PFSK-1 (cell line): ENCODE results near the gene MED6.

Experiments used
- POLR2AphosphoS5 ChIP-seq: IDR thresholded peaks from 2 replicates; pipeline ENCODE4 v1.6.1; 2012; ENCODE audit warnings: low read depth, mild to moderate bottlenecking, control low read depth, low read length, moderate library complexity
- SIN3A ChIP-seq: IDR thresholded peaks from 2 replicates; pipeline ENCODE4 v1.6.1; 2012; ENCODE audit warnings: mild to moderate bottlenecking, low read length, moderate library complexity, borderline replicate concordance; ENCODE audit not compliant: insufficient read depth
- TAF1 ChIP-seq: IDR thresholded peaks from 2 replicates; pipeline ENCODE4 v1.6.1; 2012; ENCODE audit warnings: low read length, control low read depth, borderline replicate concordance; ENCODE audit not compliant: insufficient read depth
- TF ChIP-seq, protein P1 (sequence below), 2 experiments: IDR thresholded peaks; 2 replicates each; pipeline versions ENCODE4 v1.6.1 to v1.8.0; 2011 to 2012; ENCODE audit warnings: low read depth in 2 of 2, low read length in 2 of 2, control low read depth in 1 of 2, inconsistent platforms in 1 of 2, mild to moderate bottlenecking in 1 of 2, moderate library complexity in 1 of 2; ENCODE audit not compliant: insufficient read depth in 1 of 2

DNA sequence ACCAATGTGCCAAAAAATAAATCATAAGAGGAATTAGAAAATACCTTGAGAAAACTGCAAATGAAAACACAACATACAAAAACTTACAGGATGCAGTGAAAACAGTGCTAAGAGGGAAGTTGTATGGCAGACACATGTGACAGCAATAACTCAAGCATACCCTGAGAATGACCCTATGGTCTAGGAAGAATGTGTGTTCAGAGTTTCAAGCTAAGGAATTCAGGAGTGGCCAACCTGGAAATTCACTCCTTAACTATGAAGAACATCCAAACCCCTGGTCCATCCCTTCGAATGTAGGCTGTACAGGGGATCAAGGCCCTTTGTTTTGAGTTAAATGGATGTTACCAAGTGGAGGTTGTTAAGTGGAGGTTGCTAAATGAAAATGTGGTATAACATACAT lies 24.5 kb upstream of the MED6 start:
- no peak for TF ChIP-seq POLR2AphosphoS5
- TF ChIP-seq, protein P1, sequence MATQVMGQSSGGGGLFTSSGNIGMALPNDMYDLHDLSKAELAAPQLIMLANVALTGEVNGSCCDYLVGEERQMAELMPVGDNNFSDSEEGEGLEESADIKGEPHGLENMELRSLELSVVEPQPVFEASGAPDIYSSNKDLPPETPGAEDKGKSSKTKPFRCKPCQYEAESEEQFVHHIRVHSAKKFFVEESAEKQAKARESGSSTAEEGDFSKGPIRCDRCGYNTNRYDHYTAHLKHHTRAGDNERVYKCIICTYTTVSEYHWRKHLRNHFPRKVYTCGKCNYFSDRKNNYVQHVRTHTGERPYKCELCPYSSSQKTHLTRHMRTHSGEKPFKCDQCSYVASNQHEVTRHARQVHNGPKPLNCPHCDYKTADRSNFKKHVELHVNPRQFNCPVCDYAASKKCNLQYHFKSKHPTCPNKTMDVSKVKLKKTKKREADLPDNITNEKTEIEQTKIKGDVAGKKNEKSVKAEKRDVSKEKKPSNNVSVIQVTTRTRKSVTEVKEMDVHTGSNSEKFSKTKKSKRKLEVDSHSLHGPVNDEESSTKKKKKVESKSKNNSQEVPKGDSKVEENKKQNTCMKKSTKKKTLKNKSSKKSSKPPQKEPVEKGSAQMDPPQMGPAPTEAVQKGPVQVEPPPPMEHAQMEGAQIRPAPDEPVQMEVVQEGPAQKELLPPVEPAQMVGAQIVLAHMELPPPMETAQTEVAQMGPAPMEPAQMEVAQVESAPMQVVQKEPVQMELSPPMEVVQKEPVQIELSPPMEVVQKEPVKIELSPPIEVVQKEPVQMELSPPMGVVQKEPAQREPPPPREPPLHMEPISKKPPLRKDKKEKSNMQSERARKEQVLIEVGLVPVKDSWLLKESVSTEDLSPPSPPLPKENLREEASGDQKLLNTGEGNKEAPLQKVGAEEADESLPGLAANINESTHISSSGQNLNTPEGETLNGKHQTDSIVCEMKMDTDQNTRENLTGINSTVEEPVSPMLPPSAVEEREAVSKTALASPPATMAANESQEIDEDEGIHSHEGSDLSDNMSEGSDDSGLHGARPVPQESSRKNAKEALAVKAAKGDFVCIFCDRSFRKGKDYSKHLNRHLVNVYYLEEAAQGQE (IDR thresholded peaks at IDR 0.05; ENCODE audit: insufficient read depth in 1 of 2, low read depth in 2 of 2, low read length in 2 of 2), result no peak
- no peak for TF ChIP-seq SIN3A
- no peak for TF ChIP-seq TAF1
